UCSD-AML1 (cell line): ENCODE results near the gene DNASE1L2.
A peak's percentile ranks its signal among the peaks of the same experiment; 100 is the strongest.

ENCODE experiments used
- DNase-seq: peaks from one replicate; lab custom pipeline; 2025; ENCODE audit not compliant: unreplicated experiment; lab: John Stamatoyannopoulos, UW

The DNASE1L2 gene

DNA sequence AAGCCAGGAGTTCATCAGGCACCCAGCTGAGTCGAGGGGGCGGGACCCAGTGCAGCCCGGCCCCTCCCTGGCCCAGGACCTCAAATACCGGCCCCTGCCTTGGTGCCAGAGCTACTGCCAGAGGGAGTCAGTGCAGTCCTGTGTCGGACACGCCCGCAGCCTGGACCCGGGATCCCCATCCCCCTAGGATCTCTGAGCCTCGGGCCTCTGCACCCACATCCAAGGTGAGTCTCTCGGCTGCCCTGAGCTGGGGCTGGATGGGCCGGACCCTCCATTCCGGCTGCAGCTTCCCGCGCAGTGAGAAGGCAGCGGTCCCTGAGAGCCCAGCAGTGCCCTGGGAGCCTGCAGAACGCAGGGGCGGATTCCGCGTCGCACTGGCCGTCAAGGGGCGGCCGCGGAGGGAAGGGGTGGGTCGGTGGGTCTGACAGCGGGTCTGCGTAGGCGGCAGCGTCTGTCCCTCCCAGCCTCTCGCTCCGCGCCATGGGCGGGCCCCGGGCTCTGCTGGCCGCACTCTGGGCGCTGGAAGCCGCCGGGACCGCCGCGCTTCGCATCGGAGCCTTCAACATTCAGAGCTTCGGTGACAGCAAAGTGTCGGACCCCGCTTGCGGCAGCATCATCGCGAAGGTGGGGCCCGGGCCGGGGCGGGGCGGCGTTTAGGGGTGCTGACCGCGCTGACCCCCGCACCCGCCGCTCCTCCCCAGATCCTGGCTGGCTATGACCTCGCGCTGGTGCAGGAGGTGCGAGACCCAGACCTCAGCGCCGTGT, at the start of gene DNASE1L2:
Gene DNASE1L2, plus strand, starts transcription at position 108 of the 765 bp plus-strand sequence. Its CDS starts 373 bp downstream, at position 481.
- no peak for DNase-seq

DNA sequence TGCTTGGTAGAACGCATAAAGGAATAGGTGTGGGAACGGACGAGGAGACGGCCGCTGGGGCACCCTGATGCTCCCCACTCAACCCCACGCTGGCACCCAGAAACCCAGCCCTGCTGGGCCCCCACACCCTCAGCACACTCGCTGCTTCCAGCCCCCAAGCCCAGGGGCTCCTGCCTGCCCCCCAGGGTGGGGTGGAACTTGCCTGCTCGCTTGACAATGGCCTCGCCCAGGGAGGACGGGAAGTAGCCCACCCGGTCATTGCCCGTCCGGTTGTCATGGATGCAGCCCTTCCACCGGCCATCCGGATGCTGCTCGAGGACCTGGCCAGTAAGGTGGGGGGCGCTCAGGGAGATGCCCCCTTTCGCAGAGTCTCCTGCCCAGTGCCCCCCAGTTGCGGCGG, 49.7 kb upstream of the DNASE1L2 start:
- DNase-seq, result no peak

DNA sequence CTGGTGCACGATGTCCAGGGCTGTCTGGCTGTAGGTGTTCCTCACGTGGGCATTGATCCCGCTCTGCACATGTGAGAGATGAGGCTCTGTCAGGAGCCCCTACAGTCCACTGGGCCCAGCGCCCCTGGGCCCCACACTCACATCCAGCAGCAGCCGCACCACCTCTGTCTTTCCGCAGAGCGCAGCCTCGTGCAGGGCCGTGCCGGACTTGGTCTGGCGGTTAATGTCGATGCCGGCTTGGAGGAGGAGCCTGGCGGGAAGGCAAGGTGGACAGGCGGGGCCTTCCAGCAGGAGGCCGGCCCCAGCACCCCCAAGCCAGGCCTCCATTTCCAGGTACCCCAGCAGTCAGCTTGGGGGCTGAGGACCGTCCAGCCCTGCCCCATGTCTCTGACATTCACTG, 49.0 kb upstream of the DNASE1L2 start:
- no peak for DNase-seq

GRCh38 chr16:2188395-2188794, 47.8 kb upstream of the DNASE1L2 start:
- no peak for DNase-seq

- DNase-seq, result no peak
These were observed 46.9 kb upstream of the DNASE1L2 start for GRCh38 chr16:2189252-2189893.

DNA sequence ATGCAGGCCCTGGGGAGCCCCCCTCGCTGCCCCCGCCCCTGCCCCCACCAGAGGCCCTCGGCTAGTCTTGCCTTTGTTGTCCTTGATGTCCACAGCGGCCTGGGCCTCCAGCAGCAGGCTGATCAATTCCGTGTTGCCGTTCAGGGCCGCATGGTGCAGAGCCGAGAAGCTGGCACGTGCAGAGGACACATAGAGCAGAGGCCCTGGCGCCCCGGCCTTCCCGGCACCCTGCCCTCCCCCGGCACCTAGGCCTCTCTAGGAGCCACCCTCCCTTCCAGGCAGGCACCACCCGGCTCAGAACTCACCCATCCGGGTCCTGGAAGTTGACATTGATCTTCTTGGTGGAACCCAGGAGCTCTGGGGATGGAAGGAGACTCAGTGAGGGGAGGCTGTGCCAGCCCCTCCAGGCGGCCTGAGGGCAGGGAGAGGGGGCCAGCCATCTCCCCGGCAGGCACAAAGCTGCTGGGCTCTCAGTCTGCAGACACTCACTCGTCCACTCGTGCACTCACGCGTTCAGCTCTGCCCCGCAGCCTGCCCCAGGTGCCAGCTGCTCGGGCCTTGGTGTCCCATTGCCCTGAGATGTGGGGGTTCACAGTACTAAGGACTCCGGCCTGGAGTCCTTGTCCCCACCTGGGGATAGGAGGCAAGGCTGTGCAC, 46.1 kb upstream of the DNASE1L2 start:
- no peak for DNase-seq

- no peak for DNase-seq
These were observed 45.4 kb upstream of the DNASE1L2 start for GRCh38 chr16:2190659-2191445.

DNA sequence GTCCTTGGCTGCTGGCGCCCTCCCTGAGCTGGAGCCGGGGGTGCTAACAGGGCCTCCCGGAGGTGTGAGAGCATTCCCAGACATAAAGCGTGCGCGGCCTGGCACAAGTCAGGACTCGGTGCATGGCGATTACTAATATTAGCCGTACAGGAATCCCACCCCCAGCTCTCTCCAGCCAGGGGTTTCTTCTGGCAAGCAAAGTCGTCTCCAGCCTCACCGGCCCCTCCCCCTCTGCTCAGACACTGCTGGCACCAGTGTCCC, 44.9 kb upstream of the DNASE1L2 start:
- no peak for DNase-seq

GRCh38 chr16:2194166-2194834, 41.9 kb upstream of the DNASE1L2 start:
- DNase-seq, result no peak

DNA sequence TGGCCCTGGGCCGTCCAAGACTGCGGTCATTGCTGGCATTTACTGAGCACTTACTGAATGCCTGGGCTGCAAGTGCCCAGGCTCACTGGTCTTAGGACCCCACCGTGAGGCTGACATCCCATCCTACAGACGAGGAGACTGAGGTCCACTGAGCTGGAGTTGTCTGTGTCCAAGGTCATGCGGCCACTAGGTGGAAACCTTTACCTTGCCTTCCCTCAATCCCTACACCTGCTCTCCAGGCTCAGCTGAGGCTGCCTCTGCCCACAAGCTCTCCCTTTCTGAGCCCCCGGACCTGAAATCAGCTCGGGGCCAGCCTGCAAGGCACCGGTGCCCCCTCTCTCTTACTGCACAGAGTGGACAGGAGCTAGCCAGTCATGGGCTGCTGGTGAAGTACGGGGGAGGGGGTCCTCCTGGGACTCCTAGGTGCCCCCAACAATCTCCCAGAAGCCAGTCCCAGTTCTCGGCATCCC, 41.4 kb upstream of the DNASE1L2 start:
- DNase-seq, result peak; percentile 31

DNA sequence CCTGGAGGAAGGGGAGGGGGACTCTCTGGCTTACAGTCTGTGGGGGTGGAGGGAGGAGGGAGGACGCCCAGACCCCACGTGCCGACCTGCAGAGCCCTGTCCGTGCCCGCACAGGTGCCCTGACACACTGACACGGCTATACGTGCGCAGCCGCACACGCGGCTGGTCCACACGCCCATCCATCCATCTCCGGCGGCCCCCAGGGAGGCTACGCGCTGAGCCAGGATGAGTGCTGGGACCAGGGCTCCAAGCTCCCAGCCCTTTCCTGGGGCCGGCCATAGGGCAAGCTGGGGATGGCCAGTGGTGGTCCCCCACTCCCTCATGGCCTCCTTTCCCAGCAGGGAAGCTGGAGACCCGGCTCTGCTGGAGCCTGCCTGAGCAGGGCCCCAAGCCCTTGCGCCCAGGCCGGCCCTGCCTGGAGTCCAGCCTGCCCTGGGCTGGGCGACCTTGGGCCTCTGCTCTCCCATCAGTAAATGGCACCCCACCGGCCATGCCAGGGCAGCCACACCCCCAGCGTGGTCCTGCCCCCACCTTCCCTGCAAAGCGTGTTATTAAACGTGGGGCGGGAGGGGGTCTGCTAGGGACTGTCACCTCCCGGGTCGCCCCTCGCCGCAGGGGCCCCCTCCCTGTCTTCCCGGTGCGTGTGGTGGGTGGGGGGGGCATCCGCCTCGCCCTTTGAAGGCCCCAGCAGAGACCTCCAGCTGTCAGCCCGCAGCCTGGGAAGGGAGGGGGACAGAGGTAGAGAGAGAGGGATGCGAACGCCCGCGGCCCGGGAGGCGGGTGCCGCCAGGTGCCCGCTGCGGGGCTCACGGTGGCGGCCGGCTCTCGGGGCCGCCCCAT, 40.7 kb upstream of the DNASE1L2 start:
- no peak for DNase-seq

- DNase-seq, result peak; percentile 28
These were observed 39.9 kb upstream of the DNASE1L2 start, which contains the start of gene CASKIN1 for GRCh38 chr16:2196162-2196980. Gene CASKIN1, minus strand, starts transcription at chr16:2196605. Its CDS starts 173 bp downstream, at chr16:2196432.

DNA sequence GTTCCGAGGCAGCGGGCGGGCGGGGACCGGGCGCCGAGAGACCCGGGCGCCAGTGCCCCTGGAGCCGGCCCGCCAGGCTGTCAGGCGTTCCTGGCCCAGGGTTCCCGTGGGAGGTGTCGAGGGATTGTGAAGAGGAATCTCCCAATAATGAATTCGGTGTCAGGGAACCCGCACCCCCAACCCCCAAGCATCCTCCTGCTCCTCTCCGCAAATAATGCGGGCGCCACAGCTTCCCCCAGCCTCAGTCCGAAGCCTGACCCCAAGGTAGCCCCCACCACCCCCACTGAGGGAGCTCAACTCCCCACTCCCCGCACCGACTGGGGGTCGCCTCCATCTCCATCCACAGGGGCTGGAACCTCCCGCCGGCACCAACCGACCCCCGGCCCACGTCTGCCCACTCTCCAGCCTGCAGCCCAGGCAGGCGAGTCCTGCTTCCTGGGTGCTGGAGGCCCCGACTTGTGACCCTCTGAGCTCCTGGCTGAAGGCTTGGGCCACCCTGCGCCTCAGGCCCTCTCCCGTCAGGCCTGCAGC, 39.2 kb upstream of the DNASE1L2 start:
- no peak for DNase-seq

DNA sequence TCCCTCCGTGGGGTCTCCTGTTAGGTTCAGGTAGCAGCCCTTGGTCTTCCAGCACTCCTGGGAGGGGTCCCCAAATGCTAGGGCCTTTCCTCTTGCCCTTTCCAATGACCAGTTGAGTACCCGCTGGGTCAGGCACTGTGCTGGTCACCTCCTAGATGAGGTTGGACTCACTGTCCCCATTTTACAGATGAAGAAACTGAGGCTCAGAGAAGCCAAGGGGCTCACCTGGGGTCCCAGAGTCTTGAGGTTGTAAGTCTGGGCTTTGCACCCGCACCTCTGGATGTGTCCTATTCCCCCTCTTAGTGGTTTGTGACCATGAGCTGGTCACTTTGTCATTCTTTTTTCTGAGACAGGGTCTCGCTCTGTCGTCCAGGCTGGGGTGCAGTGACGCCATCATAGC, 38.5 kb upstream of the DNASE1L2 start:
- no peak for DNase-seq

- no peak for DNase-seq
These were observed 38.0 kb upstream of the DNASE1L2 start for GRCh38 chr16:2198283-2198682.

DNA sequence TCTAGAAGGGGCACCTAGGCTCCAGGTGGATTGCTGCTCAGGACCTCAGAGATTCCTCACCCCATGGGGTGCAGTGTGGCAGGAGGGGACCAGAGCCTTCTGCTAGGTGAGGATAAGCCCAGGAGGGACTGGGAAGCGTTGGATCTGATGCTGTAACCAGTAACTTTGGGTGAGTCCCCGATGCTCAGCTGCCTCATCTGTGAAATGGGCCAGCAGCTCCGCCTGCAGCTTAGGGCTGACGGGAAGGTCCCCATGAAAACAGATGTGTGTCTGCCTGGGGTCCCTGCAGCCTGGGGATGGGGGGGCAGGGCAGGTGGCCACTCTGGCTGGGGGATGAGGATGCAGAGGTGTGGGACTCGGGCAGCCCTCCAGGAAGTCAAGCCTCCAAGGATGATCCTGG, 37.1 kb upstream of the DNASE1L2 start:
- no peak for DNase-seq

- DNase-seq, result no peak
These were observed 36.6 kb upstream of the DNASE1L2 start for GRCh38 chr16:2199621-2200139.

DNA sequence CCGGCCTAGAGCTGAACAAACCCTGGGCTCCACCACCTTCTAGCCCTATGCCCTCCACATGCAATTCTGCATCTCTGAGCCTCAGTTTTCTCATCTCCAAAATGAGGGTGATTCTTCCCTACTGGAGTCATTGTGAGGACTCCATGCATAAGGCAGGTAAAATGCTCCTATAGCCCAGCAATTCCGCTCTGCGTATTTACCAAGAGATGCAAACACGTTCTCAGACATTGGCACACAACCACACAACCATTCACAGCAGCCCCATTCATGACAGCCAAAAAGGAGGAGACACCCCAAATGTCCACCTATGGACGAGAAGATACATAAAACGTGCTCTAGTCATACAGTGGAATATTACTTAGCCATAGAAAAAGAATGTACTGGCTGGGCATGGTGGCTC, 35.9 kb upstream of the DNASE1L2 start:
- DNase-seq, result no peak
